GM12865 (cell line): ENCODE measurements around the gene ANKRD44.

Experiments used
- DNase-seq: peaks from one replicate; pipeline ENCODE4 v3.0.0; 2010; ENCODE audit warnings: low read depth
- H3K4me3 ChIP-seq: 2 replicates; pipeline ENCODE4 v1.5.1; 2011; ENCODE audit warnings: mild to moderate bottlenecking, low read depth, low read length, control low read depth
- TF ChIP-seq, protein P1 (sequence below): IDR thresholded peaks from 2 replicates; pipeline ENCODE4 v1.5.1; 2011; ENCODE audit warnings: low read length, control low read depth, low read depth, inconsistent platforms; ENCODE audit not compliant: insufficient read depth; ENCODE audit errors: missing control alignments

ANKRD44 gene

DNA sequence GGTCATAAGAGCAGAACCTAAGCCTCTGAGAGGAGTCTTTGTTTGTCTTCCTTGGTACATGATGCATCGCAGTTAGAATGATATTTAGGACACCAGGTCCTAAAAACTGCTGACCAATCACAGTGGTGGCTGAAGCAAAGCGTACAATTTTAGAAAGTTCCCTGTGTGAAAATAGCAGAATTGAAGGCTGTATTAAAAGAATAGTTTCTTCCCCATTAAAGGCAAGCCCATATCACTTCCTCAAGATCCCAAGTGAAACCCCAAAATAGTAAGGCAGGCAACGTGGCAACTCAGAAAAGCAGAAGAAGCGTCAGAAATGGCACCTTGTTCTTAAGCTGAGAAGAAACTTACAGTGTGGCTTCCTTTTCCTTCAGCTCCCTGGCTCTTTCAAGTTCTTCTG lies 229.3 kb downstream of the ANKRD44 start:
- DNase-seq = no peak
- no peak overlapping the region for H3K4me3 ChIP-seq
- TF ChIP-seq, protein P1, sequence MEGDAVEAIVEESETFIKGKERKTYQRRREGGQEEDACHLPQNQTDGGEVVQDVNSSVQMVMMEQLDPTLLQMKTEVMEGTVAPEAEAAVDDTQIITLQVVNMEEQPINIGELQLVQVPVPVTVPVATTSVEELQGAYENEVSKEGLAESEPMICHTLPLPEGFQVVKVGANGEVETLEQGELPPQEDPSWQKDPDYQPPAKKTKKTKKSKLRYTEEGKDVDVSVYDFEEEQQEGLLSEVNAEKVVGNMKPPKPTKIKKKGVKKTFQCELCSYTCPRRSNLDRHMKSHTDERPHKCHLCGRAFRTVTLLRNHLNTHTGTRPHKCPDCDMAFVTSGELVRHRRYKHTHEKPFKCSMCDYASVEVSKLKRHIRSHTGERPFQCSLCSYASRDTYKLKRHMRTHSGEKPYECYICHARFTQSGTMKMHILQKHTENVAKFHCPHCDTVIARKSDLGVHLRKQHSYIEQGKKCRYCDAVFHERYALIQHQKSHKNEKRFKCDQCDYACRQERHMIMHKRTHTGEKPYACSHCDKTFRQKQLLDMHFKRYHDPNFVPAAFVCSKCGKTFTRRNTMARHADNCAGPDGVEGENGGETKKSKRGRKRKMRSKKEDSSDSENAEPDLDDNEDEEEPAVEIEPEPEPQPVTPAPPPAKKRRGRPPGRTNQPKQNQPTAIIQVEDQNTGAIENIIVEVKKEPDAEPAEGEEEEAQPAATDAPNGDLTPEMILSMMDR = no peak

DNA sequence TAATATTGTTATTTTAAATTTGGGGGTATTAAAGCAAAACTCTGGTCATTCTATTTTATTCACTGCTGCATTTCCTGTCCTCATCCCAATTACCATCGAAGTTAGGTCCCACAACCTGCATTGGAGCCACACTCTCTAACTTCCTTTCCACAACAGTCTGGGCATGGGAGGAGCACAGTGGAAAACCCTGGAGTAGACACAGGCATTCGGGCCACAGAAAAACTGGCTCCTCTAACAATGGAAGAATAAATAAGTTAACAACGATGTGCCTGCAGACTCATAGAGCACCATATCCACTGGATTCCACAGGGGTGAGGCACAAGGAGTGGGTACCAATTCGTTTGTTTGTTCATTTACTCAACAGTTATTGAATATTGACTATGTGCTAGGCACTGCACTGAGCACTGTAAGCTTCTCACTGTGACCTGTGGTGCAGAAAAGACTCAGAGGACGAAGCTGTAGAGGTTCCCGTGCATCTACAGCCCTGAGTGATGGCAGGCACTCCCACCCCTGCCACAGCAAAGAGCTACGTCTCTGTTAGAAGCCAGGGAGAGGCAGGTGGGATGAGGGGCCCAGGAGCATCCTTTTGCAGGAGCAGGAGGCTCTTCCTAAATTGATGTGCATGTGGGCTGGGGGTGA lies 229.9 kb downstream of the ANKRD44 start:
- no peak for DNase-seq
- TF ChIP-seq, protein P1 = no peak
- no peak overlapping the region for H3K4me3 ChIP-seq

DNA sequence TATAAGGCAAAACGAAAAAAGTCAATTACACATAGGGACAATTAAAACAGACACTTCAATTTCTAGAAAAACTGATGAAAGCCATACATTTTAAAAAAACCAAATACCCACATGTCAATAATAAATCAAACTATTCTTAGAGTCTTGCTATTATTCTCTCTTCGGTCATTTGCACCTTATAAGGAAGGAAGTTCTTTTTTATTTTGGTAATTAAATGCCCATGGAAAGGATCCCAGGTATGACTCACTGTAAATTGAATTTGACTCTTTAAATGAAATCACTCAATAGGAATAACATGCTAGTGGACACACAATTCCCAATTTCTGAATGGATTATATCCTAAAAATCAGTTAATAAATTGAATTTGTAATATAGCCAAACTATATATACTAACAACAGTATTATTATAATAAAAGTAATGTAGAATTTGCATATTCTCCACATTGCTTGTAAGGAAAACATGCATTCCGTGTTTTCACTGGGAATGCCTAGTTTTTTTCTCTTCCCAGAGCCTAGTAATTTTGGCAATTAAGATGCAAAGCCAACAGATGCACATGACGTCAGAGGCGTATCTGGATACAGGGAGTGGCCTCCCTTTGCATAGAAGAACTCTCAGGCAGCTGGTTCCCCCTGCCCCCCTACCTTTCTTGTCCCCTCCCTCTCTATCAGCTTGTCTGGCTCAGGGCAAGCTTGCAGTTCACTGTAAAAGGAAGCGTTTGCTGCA lies 230.6 kb downstream of the ANKRD44 start:
- TF ChIP-seq, protein P1 = no peak
- no peak overlapping the region for H3K4me3 ChIP-seq
- no peak for DNase-seq

DNA sequence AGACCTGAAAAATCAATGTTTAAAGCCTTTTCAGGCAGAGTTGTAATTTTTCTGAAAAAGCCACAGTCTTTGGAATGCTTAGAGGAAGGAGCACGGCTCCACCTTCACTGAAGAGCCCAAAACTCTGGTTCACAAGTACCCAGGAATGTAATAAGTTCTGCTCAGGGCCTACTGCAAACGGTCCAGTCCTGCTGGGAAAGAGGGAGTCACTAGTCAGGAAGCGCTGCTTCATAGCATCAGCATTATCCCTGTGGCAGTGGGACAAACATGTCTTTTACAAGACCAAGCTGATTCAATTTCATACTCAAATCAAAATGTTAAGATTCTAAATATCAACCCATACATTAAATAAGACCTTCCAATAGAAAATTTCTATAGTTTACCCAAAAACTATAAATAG lies 231.2 kb downstream of the ANKRD44 start:
- no peak for DNase-seq
- TF ChIP-seq, protein P1 = no peak
- no peak overlapping the region for H3K4me3 ChIP-seq

DNA sequence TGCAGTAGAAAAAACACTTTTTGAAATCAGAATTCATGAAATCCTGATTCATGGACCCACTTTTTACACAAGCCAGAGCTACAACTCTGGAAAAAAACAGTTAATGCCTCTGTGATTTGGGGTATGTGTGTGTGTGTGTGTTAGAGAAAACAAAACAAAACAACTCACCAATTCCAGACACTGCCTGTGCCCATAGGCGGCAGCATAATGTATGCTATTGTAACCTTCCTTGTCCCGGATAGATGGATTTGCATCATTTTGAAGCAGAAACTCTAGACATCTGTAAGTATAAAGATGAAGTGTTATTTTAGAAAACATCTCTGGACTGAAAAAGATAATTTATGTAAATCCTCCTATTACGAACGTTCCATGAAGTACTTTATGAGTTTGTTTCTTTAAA lies 232.0 kb downstream of the ANKRD44 start:
- TF ChIP-seq, protein P1 = no peak
- H3K4me3 ChIP-seq = no peak overlapping the region
- no peak for DNase-seq

DNA sequence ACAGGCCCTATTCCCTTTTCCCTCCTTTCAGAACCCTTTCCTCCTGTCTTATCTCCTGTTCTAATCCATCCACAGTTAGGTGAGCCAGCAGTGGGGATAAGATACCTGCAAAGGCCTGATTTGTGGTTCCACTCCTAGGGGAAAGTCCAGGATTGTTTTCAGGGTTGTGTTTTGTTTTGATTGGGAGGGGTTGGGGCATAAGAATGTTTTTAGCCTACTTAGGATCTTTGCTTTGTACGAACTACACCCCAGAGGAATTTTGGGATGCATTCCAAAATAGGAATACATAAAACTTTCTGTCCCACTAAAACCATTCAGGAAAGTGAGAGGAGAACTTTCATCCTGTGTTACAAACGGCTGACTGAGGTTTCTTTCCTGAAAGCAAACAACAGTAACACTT lies 233.2 kb downstream of the ANKRD44 start:
- H3K4me3 ChIP-seq = no peak overlapping the region
- TF ChIP-seq, protein P1 = no peak
- DNase-seq = no peak
